ENCODE measurements around the gene GSK3B.

The GSK3B gene

DNA sequence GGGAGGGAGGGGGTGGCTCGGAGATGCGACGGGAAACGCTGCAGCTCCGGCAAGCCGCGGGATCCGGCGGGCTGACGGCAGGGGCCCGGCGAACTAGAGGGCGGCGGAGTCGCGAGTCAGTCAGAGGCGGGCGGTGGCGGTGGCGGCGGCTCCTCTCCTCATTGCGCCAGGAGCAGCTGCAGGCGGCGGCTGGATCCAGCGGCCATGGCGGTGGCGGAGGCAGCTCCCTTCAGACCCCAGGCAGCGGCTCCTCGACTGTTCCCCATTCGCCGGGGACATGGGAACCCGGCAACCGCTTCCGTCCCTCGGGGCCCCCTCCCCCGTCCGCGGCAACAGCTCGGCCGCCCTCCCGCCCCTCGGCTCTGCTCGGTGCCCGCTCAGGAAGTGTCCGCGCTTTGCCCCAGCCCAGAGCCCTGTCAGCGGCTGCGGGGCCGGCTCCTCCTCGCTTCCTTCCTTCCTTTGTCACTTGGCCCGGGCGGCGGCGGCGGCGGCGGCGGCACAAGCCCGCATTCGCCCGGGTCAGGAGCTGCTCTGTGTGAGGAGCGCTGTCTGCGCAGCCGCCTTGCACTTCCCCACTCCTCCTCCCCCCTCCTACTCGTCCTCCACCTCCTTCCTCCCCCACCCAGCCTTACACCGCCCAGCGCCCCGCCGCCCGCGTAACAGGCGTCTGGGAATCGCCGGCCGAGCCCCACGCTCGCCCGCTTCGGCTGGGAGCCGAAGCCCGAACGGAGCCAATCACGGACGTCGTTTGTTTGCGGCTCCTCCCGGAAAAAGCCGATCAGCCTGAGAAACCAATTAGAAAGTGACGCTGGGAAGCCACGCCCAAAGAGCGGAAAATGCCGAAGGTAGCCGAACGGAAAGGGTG, at the start of gene GSK3B:
Gene GSK3B, minus strand, starts transcription at position 537 of the 865 bp plus-strand sequence. CDS start 1,013 bp downstream, outside the sequence.
- peak in 55 of 58 donors; percentile 25 to 100 (median 79) for DNase-seq

- no peak for DNase-seq
Measured at GRCh38 chr3:120143676-120144075, 49.4 kb upstream of the GSK3B start.

GRCh38 chr3:120142236-120142635, 48.0 kb upstream of the GSK3B start:
- no peak for DNase-seq

DNA sequence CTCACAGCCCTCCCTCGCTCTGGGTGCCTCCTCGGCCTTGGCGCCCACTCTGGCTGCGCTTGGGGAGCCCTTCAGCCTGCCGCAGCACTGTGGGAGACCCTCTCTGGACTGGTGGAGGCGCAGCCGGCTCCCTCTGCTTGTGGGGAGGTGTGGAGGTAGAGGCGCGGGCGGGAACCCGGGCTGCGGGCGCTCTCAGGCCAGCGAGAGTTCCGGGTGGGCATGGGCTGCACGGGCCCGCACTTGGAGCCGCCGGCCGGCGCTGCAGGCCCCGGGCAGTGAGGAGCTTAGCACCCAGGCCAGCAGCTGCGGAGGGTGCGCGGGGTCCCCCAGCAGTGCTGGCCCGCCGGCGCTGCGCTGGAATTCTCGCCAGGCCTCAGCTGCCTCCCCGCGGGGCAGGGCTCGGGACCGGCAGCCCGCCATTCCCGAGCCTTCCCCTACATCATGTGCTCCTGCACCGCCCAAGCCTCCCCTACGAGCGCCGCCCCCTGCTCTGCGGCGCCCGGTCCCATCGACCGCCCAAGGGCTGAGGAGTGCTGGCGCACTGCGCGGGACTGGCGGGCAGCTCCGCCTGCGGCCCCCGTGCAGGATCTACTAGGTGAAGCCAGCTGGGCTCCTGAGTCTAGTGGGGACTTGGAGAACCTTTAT, 46.0 kb upstream of the GSK3B start:
- no peak for DNase-seq

- DNase-seq = no peak
Measured at GRCh38 chr3:120139140-120139539, 44.9 kb upstream of the GSK3B start.

DNA sequence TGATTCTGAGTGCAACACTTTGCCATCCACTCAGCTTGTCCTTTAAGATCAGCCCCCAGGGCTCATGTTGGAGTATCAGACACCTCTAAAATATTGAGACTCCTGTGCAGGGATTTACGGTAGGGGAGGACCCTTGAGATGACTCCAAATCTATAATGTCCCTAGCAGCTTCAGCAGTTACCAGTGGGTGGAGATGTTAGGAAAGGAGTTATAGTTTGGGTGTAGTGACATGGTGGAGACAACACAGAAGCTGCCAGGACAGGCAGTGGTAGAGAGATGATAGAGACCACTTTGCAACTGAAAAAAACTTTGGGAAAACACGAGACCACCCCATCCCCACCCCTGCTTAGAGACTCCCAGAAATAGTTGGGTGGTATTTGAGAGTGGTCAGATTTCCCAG, 43.3 kb upstream of the GSK3B start:
- no peak for DNase-seq

- DNase-seq = no peak
Measured at GRCh38 chr3:120130656-120131055, 36.4 kb upstream of the GSK3B start.

- DNase-seq = no peak
Measured at GRCh38 chr3:120129718-120130513, 35.7 kb upstream of the GSK3B start.

- DNase-seq = no peak
Measured at GRCh38 chr3:120129051-120129450, 34.8 kb upstream of the GSK3B start.

DNA sequence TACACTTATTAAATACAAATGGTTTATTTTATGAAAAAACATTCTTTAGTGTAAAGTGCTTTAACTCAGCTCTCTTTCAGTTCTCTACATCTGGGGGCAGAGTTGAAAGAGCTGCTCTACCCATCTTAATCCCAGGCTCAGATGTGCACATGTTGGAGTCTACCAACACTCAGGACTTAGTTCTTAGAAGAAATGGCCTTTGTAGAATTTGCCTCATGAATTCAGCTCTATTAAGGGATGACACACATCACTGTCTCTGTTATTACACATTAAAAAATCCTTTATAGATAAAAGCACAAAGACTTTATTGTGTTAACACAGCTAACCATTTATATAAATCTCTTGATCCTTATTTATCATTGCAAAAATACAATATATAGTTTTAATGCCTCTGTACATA, 31.7 kb upstream of the GSK3B start:
- no peak for DNase-seq

DNA sequence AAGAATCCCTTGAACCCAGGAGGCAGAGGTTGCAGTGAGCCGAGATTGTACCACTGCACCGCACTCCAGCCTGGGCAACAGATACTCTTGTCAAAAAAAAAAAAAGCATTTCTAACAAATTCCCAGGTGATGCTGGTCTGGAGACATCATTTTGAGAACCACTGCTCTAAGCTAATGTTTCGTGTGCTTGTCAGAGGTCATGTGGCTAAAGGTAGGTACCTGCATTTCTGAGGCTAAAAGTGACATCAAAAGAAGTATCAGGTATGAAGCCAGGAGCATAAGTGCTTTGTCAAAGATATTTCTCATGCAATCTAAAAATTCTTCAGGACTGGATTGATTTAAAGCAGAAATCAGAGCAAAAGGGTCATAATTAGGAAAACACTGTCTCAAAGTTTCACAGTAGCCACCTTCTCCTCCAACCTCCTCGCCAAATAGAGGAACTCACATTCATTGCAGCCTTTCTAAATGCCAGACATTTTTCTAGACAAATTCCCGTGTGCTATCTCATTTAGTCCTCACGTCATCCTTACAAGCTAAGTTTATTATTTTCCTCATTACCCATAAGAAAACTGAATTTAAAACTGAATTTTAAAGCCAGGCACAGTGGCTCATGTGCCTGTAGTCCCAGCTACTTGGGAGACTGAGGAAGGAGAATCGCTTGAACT, 25.7 kb upstream of the GSK3B start:
- DNase-seq = no peak

DNA sequence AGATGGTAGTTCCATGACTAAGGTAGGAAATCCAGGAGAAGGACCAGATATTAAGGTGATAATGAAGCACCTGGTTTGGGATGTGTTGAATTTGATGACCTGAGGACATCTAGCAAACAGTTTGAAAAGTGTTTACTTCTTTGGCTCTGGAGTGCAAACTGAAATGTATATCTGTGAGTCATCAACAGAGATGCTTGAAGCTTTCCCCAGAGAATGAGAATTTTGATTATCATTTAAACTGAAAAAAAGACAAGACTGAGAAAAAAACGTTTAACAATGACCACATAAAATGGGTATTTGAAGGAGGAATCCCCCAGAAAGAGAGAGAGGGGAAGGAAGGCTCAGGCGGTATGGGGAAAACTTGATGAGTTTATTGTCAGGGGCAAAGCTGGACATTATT, 20.7 kb upstream of the GSK3B start:
- DNase-seq = no peak

GRCh38 chr3:120114376-120114775, 20.1 kb upstream of the GSK3B start:
- DNase-seq = no peak

- DNase-seq = no peak
Measured at GRCh38 chr3:120113128-120114116, 19.2 kb upstream of the GSK3B start.

DNA sequence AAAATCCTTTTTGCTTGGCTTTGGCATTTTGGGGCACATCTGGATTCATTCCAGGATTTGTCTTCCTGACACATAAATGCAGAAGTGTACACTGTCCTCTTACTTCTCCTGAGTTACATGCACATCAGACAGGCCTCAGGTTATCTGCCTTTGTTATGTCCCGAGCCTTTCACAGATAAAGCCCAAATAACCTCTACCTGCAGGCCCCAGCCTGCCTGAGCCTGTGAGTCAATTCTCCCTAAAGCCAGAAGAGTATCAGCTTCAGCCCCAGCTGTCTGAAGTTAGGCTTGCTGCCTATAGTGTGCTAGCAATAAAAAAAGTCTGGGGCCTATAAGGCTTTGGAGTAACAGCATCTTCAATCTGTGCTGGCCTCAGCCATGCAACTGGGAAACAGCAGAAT, 17.7 kb upstream of the GSK3B start:
- no peak for DNase-seq

DNA sequence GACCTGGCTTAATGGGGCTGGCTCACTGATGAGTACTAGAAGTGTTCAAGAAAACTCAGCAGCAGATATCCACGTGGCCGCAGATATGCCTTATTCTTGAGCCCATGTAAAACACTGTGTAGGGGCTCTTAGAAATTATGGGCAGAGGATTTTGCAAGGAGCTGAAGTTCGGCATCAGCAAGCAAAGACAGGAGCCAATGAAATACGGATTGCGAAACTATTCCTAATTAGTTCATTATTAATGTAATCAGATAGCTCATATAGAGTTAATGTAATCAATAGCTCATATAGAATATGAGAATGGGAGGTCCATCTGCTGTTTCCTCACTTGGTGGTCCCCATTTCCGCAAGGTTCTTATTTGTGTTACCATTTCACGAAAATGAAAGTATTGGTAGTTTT, 9.0 kb upstream of the GSK3B start:
- DNase-seq = no peak

DNA sequence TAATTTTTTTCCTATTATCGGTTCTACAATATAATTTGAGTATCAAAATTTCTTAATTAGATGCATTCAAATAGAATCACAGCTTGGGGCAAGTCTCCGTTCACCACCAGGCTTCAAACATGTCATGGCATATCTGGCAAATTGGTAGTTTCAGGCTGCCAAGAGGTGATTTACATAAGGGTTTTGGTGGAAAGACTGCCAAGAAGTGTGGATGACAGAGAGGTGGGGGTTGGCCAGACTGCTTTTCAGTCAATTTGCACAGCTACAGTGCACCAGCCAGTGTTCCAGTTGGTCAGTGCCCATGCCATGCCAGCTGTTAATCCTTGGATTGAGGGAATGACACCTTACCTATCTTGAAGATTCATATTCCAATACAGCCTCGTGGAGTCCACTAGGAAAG, 8.4 kb upstream of the GSK3B start:
- DNase-seq = peak in 12 of 58 donors; percentile 0 to 20 (median 8)

- no peak for DNase-seq
Measured at GRCh38 chr3:120102232-120102631, 8.0 kb upstream of the GSK3B start.

DNA sequence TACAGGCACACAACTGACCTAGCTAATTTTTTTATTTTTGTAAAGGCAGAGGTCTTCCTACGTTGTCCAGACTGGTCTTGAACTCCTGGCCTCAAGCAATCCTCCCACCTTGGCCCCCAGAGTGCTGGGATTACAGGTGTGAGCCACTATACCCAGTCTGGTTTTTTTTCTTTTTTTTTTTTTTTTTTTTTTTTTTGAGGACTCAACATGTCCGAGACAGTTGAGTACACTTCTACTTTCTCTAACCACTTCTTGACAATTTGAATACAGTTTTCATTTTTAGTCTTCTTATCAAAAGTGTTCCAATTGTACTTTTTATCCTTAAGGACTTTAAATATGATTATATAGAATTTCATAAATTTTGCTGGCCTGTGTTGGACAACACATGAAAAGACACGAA, 7.4 kb upstream of the GSK3B start:
- DNase-seq = no peak

DNA sequence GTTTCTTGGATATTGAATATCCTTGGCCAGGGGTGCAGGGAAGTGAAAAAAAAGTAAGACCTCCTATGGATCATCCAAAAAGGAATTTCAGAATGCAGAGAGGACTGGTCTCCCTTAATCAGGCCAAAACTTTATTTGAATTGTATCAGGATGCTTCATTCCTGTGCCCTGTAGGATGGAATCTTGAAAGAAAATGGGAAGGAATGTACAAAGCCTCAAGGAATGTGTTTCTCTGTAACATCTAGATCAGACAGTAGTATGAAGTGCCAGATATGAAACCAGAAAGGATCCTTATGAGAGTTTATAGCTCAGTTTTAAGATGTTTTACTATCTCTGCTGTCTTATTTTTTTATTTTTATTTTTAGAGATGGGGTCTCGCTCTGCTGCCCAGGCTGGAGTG, 6.5 kb upstream of the GSK3B start:
- DNase-seq = no peak

Data from anterior cingulate cortex (tissue), 58 donors.